ENCODE results near the gene POLDIP3. TPM values are rescaled to one million over a fixed set of nuclear protein-coding genes. Genes with fewer than 3 reads are reported as not detected.
"Not testable (repeated sequence)": the region's sequence is repeated elsewhere in the genome, so short reads cannot be mapped to it uniquely, and the experiment has no call there.

The POLDIP3 gene
- total RNA-seq, 4 donors from 2014 or later, result 25.0 to 44.9 (median 30.7) TPM

- DNase-seq (ENCODE audit: low spot score) (no peak), ATAC-seq (ENCODE audit: low FRiP score) (no peak)
- TF ChIP-seq CTCF (IDR thresholded peaks at IDR 0.05), result no peak
Measured at GRCh38 chr22:42610186-42610585, 4.5 kb downstream of the POLDIP3 start.

- ATAC-seq (ENCODE audit: low FRiP score) (peak; percentile 30), DNase-seq (ENCODE audit: low spot score) (no peak)
- TF ChIP-seq CTCF (IDR thresholded peaks at IDR 0.05), result no peak
Measured at GRCh38 chr22:42608823-42609361, 5.8 kb downstream of the POLDIP3 start.

DNA sequence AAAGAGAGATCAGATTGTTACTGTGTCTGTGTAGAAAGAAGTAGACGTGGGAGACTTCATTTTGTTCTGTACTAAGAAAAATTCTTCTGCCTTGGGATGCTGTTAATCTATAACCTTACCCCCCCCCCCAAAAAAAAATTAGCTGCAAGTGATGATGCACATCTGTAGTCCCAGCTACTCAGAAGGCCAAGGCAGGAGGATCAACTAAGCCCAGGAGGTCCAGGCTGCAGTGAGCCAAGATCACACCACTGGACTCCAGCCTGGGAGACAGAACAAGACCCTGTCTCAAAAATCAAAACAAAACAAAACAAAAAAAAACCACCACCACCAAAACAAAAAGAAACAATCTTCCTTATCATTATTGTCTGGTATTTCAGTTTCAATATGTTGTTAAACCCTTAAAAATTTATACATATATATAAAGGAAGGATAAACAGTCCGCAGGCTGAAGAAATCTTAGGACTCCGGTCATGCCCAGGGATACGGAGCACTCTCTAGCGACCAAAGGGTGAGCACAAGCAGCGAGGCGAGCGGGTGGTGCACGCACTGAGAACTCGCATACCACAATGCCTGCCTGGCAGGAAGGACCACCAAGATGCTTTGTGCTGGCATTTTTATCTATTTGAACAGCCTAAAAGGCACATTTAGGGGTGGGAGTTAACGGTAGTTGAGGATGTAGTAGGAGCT is 6.4 kb downstream of the POLDIP3 start:
- ATAC-seq (ENCODE audit: low FRiP score), result no peak
- no peak for TF ChIP-seq CTCF (IDR thresholded peaks at IDR 0.05)

GRCh38 chr22:42607641-42608040 is 7.0 kb downstream of the POLDIP3 start:
- DNase-seq (ENCODE audit: low spot score); ATAC-seq (ENCODE audit: low FRiP score): not testable (repeated sequence)

More for the DNA sequence above, 6.4 kb downstream of the POLDIP3 start:
- no peak for DNase-seq (ENCODE audit: low spot score)

- DNase-seq (ENCODE audit: low spot score) (no peak), ATAC-seq (ENCODE audit: low FRiP score) (no peak)
- TF ChIP-seq CTCF (IDR thresholded peaks at IDR 0.05), result no peak
Measured at GRCh38 chr22:42604403-42604802, 10.3 kb downstream of the POLDIP3 start.

GRCh38 chr22:42603427-42603826 is 11.3 kb downstream of the POLDIP3 start:
- TF ChIP-seq CTCF (IDR thresholded peaks at IDR 0.05), result no peak
- ATAC-seq (ENCODE audit: low FRiP score) (no peak), DNase-seq (ENCODE audit: low spot score) (no peak)

- DNase-seq (ENCODE audit: low spot score), result no peak
- TF ChIP-seq CTCF (IDR thresholded peaks at IDR 0.05), result no peak
- no peak for ATAC-seq (ENCODE audit: low FRiP score)
Measured at GRCh38 chr22:42602470-42602869, 12.2 kb downstream of the POLDIP3 start.
